ENCODE data around the gene MYO1E.

DNA sequence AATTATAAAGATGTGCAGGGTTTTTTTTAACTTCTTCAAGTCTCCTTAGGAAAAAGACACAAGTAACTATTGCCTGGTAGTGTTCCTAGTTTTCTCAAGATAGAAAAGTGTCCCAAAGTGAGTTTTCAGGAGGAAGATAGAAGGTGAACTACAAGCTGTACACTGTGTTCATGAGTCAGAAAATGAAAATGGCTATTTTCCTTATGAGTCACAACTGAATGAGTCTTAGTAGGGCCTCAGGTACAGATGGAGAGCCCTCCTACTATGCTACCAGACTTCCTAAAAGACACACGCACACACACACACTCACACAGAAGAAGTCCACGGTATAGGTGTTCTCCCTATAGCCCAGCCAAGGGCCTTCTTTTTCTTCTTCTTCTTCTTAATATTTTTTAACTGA, 3.1 kb downstream of the MYO1E start:
- TF ChIP-seq, protein P1, sequence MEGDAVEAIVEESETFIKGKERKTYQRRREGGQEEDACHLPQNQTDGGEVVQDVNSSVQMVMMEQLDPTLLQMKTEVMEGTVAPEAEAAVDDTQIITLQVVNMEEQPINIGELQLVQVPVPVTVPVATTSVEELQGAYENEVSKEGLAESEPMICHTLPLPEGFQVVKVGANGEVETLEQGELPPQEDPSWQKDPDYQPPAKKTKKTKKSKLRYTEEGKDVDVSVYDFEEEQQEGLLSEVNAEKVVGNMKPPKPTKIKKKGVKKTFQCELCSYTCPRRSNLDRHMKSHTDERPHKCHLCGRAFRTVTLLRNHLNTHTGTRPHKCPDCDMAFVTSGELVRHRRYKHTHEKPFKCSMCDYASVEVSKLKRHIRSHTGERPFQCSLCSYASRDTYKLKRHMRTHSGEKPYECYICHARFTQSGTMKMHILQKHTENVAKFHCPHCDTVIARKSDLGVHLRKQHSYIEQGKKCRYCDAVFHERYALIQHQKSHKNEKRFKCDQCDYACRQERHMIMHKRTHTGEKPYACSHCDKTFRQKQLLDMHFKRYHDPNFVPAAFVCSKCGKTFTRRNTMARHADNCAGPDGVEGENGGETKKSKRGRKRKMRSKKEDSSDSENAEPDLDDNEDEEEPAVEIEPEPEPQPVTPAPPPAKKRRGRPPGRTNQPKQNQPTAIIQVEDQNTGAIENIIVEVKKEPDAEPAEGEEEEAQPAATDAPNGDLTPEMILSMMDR (IDR thresholded peaks at IDR 0.05 in 8 of 11, conservative IDR thresholded peaks at IDR 0.05 in 3 of 11), result no peak
- TF ChIP-seq POLR2A (IDR thresholded peaks at IDR 0.05), result no peak

All from spleen (tissue), 7 donors.